ENCODE measurements around the gene NHEJ1. TPM values are rescaled to one million over a fixed set of nuclear protein-coding genes. Genes with fewer than 3 reads are reported as not detected.

The NHEJ1 gene
- total and polyA plus RNA-seq, 2 of the 13 experiments (the other 11 are each of a cell fraction or from before 2014, with no cell fraction given), result 30.0 to 30.7 TPM

DNA sequence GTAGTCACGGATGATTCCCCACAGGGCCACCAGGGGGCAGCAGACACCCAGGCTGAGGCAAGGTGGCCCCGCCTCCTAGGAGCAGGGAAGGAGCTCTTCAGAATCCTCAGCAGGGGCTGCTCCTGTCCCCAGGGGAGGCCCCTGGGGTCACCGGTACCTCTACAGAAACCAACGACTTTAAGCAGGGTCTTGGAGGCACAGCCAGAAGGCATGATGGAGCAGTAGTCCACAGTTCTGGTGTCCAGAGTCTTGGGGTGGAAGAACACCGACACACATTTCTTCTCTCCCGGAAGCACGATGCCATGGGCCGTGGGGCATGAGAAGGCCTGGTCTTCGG lies 130.8 kb downstream of the NHEJ1 start (continued):
- TF ChIP-seq RNF219 (CRISPR knock-in tag; IDR thresholded peaks at IDR 0.05) (no peak), TCF7L2 (IDR thresholded peaks at IDR 0.05; ENCODE audit: low read depth, low read length) (no peak), BORCS8-MEF2B (CRISPR knock-in tag; IDR thresholded peaks at IDR 0.05) (no peak), ZBTB4 (CRISPR knock-in tag; IDR thresholded peaks at IDR 0.05; ENCODE audit: borderline replicate concordance) (no peak), NR2F6 (IDR thresholded peaks at IDR 0.05) (no peak), NR2F6 (CRISPR knock-in tag; IDR thresholded peaks at IDR 0.05) (no peak), ZNF331 (CRISPR knock-in tag; IDR thresholded peaks at IDR 0.05) (peak; percentile 33; the same call in 1 of the 2 replicates), ZSCAN9 (CRISPR knock-in tag; IDR thresholded peaks at IDR 0.05; ENCODE audit: borderline replicate concordance) (no peak), FOXM1 (CRISPR knock-in tag; IDR thresholded peaks at IDR 0.05) (no peak), ZNF619 (CRISPR knock-in tag; IDR thresholded peaks at IDR 0.05) (no peak), ZMYM2 (CRISPR knock-in tag; IDR thresholded peaks at IDR 0.05) (no peak), U2AF1 (optimal IDR thresholded peaks at IDR 0.05; ENCODE audit: low read depth, low read length) (no peak), ISX (CRISPR knock-in tag; conservative IDR thresholded peaks at IDR 0.05) (no peak), ZNF749 (CRISPR knock-in tag; IDR thresholded peaks at IDR 0.05; ENCODE audit: borderline replicate concordance) (no peak), KLF11 (CRISPR knock-in tag; IDR thresholded peaks at IDR 0.05) (no peak), CHD2 (IDR thresholded peaks at IDR 0.05; ENCODE audit: low read depth, low read length) (no peak), ZBTB38 (CRISPR knock-in tag; IDR thresholded peaks at IDR 0.05) (peak; percentile 66; the same call in 1 of the 2 replicates), SP4 (CRISPR knock-in tag; IDR thresholded peaks at IDR 0.05) (0 out of 2 replicates have a peak, but pooled peaks have one; percentile 39), ATF7 (IDR thresholded peaks at IDR 0.05) (no peak), ATF7 (CRISPR knock-in tag; IDR thresholded peaks at IDR 0.05) (no peak), ZNF788 (CRISPR knock-in tag; IDR thresholded peaks at IDR 0.05; ENCODE audit: borderline replicate concordance) (no peak), TAF1 (CRISPR knock-in tag; IDR thresholded peaks at IDR 0.05) (no peak), ZNF839 (CRISPR knock-in tag; IDR thresholded peaks at IDR 0.05; ENCODE audit: borderline replicate concordance) (no peak)
- TF ChIP-seq, protein P1, sequence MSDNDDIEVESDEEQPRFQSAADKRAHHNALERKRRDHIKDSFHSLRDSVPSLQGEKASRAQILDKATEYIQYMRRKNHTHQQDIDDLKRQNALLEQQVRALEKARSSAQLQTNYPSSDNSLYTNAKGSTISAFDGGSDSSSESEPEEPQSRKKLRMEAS (IDR thresholded peaks at IDR 0.05), result no peak
- TF ChIP-seq, protein P2, sequence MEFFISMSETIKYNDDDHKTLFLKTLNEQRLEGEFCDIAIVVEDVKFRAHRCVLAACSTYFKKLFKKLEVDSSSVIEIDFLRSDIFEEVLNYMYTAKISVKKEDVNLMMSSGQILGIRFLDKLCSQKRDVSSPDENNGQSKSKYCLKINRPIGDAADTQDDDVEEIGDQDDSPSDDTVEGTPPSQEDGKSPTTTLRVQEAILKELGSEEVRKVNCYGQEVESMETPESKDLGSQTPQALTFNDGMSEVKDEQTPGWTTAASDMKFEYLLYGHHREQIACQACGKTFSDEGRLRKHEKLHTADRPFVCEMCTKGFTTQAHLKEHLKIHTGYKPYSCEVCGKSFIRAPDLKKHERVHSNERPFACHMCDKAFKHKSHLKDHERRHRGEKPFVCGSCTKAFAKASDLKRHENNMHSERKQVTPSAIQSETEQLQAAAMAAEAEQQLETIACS (CRISPR knock-in tag; IDR thresholded peaks at IDR 0.05), result no peak
- TF ChIP-seq, protein P3, sequence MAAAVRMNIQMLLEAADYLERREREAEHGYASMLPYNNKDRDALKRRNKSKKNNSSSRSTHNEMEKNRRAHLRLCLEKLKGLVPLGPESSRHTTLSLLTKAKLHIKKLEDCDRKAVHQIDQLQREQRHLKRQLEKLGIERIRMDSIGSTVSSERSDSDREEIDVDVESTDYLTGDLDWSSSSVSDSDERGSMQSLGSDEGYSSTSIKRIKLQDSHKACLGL (CRISPR knock-in tag; IDR thresholded peaks at IDR 0.05), result no peak

Data from HepG2 (cell line).